GM19023 (cell line): ENCODE measurements around the gene SEPTIN6.
A peak's percentile ranks its signal among the peaks of the same experiment; 100 is the strongest.

Source experiments
- ATAC-seq: cut with Tn5 transposase; IDR thresholded peaks from one replicate; pipeline ENCODE4 v1.9.1; 2021; ENCODE audit warnings: mild to moderate bottlenecking, moderate library complexity; ENCODE audit not compliant: unreplicated experiment

SEPTIN6 gene

DNA sequence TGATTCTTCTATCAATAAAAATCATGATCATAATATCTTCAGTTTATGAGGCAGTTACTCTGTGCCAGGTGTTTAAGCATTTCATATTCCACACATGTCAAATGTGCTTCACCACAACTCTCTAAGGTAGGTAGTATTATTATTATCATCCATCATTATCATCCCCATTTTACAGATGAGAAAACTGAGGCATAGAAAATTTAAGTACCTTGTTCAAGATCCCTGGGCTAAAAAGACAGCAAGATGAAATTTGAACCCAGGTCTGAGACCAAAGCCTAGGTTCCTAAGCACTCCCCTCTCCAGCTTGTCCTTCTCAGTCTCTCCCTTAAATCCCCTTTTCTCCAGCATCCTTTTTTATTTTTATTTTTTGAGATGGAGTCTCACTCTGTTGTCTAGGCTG, 33.4 kb downstream of the SEPTIN6 start:
- no peak for ATAC-seq

- ATAC-seq = no peak
These were observed 37.8 kb downstream of the SEPTIN6 start for GRCh38 chrX:119655125-119655524.

DNA sequence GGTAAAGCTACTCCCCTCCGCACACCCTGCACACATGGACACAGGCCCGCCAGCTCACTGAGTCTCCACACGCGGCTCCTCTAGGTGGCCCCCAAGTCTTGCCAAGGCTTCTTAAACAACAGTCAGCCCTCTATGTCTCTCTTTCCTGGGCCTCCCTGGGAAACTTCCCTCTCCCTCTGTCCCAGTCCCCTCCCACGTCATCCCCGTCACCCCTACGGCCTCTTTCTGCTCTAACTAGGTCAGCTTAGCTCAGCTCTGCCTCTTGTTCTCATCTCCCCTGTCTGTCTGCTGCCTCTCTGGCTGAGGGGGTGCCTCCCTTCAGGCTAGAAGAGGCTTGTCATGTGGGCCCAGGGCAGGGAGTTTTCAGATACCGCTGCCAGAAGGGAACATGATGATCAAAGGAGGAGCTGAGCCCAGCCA, 38.8 kb downstream of the SEPTIN6 start:
- no peak for ATAC-seq

GRCh38 chrX:119648421-119648775, 44.6 kb downstream of the SEPTIN6 start:
- peak; percentile 9 for ATAC-seq

DNA sequence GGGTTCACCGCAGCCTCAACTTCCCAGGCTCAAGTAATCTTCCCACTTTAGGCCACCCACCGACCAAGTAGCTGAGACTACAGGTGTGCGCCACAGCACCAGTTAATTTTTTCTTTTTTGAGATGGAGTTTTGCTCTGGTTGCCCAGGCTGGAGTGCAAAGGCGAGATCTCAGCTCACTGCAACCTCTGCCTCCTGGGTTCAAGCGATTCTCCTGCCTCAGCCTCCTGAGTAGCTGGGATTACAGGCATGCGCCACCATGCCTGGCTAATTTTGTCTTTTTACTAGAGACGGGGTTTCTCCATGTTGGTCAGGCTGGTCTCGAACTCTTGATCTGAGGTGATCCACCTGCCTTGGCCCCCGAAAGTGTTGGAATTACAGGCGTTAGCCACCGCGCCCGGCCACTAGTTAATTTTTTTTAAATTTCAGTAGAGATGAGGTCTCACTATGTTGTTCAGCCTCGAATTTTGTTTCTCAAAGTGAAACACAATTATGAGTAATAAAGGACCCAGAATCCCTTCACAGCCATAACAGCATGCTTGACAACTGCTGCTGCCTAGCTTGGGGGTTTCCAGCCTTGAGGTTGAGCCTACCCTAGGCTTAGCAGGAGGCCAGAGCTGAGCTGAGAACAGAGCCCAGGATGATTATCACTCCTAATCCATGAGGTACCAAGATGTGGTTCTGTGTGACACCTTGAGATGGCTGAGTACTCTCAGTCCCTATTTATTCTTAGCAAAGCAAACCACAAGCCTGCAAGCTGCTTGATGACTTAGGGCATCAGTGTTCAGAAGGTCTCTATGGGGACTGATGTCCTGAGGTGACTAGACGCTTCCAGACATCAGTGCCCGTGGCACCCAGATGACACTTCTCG, 45.2 kb downstream of the SEPTIN6 start:
- peak; percentile 95 for ATAC-seq

GRCh38 chrX:119647089-119647488, 45.9 kb downstream of the SEPTIN6 start:
- ATAC-seq = no peak

DNA sequence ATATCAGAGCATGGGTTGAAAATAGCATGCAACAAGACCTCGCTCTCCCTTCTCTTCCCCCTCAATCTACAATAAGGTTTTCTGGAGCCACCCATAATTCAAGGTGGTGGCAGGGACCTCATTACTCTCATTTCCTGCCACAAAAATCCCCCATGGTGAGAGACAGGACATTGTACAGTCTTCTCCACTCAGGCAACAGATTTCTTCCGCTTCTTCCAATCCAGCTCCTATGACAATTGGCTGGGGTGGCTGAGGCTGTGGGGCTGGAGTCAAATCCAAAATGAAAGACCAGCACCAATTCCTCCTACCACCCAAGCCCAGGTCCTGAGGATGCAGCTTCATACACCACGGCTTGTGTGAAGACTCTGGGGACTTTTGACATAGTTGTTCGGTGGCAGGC, 46.5 kb downstream of the SEPTIN6 start:
- peak; percentile 18 for ATAC-seq

GRCh38 chrX:119643696-119644095, 49.3 kb downstream of the SEPTIN6 start:
- ATAC-seq = no peak
